Fibroblast of skin of right biceps (primary cell): ENCODE data around the gene CNDP2.
A peak's percentile ranks its signal among the peaks of the same experiment; 100 is the strongest.

Experiments
- DNase-seq: peaks from one replicate; pipeline ENCODE4 v3.0.0-alpha.2; 2013

CNDP2 gene

GRCh38 chr18:74495581-74496507 is at the start of gene CNDP2:
TSS of gene CNDP2 (plus strand) at chr18:74496363. CDS start at chr18:74499974, 3,611 bp downstream.
- DNase-seq = peak; percentile 98

GRCh38 chr18:74446631-74447403 is 49.3 kb upstream of the CNDP2 start:
- DNase-seq = no peak

DNA sequence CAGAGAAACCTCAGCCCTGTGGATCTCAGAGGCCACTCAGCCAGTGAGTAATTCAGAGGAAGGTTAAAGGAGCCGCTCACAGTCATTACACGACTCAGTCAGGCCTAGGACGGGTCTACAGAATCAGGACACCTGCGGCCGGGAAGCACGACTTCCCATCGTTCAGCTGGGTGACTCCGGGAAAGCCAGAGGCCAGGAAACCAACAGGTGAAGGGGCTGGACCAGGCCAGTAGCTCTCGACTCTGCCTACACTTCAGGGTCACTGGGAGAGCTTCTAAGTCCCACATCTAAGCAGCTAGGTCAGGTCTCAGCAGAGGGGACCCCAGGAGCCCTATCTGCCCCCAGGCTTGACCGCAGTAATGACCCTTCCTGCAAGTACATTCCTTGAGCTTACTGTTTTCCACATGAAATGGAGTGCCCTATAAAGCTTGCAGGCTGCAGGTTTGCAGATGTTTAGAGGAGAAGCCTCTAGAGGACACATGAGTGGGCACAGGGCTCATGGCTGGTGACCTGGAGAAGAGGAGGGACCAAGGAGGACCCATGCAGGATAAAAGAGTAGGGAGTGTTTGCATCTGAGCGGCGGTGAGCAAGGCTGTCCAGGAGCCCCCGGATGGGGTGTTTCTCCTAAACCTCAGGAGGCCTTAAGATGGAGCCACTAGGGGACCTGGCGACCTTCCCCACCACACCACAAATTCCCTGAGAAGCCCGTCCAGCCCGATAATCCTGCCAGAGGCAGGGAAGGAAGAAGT is 48.6 kb upstream of the CNDP2 start:
- DNase-seq = no peak

DNA sequence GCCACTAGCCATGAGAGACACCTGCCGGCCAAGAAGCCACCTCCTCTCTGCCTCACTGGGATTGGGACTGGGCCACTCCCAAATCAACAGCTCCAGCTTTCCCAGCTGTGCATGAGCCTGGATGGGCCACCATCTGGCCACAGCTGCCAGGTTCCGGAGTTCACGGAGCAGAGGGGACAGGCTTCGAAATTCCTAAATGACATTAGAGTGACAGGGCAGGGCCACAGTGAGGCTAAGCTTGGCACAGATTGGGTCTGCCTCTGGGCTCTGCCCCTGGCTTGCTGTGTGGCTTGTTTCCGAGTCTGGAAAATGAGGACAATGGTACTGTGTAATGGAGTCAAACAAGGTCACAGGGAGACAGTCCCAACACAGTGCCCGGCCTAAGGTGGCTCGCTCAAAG is 45.5 kb upstream of the CNDP2 start:
- DNase-seq = no peak

- DNase-seq = no peak
Observed at GRCh38 chr18:74451148-74451547, 45.0 kb upstream of the CNDP2 start.

DNA sequence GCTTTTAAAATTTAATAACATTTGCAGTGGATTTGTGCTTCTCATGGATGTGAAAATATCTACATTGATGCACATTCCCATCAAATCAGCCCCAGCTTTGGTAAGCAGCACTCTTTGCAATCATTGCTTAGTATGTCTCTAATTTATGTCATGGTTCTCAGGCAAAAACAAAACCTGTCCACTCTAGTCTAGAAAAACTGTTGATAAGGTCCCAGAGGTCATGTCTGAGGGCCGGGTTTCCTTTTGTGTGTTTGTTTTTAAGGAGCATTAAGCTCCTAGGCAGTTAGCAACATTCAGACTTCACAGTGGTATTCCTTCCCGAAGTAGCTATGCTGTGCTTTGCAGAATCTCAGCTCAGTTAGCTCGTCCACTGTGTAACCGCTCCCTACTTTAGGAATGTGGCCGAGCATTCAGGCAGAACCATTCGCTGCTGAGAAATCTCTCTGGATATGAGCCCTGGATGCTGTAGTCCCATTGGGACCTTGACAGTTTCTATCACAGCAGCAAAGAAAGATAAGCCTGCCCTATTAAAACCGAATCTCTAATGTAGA is 43.1 kb upstream of the CNDP2 start:
- no peak for DNase-seq

DNA sequence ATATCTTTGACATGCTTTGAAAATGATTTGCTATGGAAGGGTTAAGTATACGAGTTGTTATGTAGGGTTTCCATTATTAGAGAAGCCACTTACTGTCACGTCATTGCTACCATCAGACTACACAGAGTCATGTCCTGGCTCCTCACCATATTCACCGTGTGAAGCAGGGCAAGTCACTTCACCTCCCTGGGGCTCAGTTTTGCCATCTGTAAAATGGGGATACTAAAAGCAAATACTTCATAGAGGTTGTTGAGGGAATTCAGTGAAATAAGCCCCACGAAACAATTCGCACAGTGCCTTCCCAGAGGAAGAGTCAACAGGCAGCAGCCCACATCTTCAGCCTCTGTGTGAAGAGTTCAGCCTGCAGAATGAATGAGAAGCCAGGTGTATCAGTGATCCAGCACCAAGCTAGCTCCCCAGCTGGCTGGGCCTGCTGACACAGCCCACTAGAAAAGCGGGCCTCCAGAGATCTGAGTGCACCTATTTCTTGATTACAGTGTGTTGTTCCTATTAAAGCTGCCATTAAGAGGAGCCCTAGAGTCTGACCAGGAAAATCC is 42.4 kb upstream of the CNDP2 start:
- DNase-seq = no peak

GRCh38 chr18:74454279-74454751 is 41.8 kb upstream of the CNDP2 start:
- DNase-seq = no peak

DNA sequence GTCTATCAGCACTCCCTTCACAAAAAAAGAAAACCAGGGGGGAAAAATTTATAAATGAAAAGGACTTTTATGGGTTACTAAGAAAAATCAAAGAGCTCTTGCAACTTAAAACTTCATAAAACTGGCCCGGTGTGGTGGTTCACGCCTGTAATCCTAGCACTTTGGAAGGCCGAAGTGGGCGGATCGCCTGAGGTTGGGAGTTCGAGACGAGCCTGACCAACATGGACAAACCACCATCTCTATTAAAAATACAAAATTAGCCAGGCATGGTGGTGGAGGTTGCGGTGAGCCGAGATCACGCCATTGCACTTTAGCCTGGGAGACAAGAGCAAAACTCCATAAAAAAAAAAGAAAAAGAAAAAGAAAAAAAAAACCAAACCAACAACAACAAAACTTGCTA is 40.8 kb upstream of the CNDP2 start:
- no peak for DNase-seq

GRCh38 chr18:74456017-74456348 is 40.2 kb upstream of the CNDP2 start:
- DNase-seq = no peak

DNA sequence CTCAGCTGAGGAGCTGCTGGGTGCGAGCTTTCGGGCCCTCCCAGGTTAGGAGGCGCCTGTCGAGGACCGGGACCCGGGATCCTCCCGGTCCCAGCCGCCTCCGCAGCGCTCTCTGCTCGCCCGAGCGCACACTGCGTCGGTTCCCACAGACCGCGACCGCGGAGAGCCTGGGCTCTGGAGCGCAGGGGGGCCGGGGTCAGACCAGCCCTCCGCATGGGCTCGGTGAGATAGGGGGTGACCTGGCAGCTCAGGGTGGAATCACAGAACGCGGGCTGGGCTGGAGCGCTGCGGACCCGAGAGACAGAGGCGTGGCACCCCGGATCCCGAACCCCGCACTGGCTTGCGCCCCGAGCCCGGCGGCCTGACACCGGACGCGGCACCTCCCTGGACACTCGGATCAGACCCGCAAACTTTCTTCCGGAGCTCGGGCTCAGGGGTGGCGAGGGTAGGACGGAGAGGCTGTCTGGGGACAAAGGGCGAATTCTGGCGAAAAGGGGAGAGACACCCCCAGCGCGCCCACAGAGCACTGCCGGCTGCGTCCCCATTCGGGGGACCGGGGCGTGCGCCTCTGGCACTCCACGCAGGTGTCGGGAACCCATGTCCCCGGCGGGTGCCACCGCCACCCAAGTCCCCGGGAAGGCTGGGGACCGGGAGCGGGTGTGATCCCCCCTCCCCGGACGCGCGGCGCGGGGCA is 39.7 kb upstream of the CNDP2 start:
- no peak for DNase-seq

DNA sequence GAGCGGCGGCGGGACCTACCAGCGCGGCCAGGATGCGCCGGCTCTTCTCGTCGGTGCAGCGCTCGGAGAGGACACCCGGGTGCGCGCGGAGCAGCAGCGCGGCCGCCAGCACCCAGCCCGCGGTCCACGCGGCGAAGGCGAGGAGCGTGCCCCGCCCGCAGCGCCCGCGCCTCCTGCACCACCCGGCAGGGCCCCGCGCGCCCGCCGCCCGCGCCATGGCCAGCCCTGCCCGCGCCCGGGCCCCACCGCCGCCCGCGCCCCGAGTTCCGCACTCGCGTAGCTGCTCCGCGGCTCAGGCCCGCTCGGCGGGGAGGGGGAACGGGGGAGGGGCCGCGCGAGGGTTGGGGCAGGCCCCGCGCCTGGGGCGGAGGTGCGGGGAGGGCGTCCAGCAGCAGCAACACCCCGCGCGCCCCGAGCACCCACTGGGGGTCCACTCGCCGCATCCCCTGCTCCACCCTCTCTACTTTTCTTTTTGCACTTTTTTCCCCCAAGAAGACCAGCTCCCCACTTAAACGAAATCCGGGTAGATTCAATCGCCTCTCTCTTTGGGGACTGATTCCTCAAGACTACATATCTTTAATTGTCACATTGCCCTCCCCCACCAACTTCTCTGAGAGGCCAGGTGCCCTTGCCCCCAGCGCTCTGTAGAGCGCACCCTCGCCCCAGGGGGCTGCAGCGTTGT is 39.0 kb upstream of the CNDP2 start, which contains the start of gene DIPK1C:
TSS of gene DIPK1C (minus strand) at position 266 of the 682 bp plus-strand sequence. CDS start at position 217, 49 bp downstream.
- DNase-seq = no peak

GRCh38 chr18:74457725-74458421 is 38.3 kb upstream of the CNDP2 start:
- DNase-seq = no peak

- no peak for DNase-seq
Observed at GRCh38 chr18:74459889-74460288, 36.3 kb upstream of the CNDP2 start.

- no peak for DNase-seq
Observed at GRCh38 chr18:74460825-74461224, 35.3 kb upstream of the CNDP2 start.

DNA sequence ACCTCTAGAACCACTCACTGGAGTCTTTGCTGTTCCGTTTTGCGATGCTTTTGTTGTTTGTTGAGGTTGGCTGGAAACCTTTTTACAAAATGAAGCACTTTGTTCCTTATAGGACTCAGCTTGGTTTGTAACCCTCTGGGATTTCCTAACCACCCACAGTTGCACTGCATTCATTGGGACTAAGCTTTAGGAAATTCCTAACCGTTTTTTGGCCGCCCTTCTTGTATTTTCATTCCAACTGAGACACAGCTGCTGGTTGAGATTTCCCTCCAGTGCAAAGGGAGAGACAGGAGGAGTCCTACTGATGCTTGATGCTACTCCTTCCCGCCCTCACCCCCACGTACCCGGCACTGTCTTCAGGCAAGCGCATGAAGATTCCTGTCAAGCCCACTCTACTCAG is 32.9 kb upstream of the CNDP2 start:
- no peak for DNase-seq

GRCh38 chr18:74463983-74464382 is 32.2 kb upstream of the CNDP2 start:
- no peak for DNase-seq

GRCh38 chr18:74465775-74466174 is 30.4 kb upstream of the CNDP2 start:
- no peak for DNase-seq

GRCh38 chr18:74468547-74469061 is 27.6 kb upstream of the CNDP2 start:
- DNase-seq = no peak

GRCh38 chr18:74472312-74472711 is 23.9 kb upstream of the CNDP2 start:
- DNase-seq = no peak
